Measurements from ENCODE around the gene MOB3A.

MOB3A gene

GRCh38 chr19:2021453-2022140 lies 74.5 kb downstream of the MOB3A start:
- peaks cover 7% of the 10 kb centered on the region for H3K9me3 ChIP-seq (ENCODE audit: severe bottlenecking)
- TF ChIP-seq, protein P1, sequence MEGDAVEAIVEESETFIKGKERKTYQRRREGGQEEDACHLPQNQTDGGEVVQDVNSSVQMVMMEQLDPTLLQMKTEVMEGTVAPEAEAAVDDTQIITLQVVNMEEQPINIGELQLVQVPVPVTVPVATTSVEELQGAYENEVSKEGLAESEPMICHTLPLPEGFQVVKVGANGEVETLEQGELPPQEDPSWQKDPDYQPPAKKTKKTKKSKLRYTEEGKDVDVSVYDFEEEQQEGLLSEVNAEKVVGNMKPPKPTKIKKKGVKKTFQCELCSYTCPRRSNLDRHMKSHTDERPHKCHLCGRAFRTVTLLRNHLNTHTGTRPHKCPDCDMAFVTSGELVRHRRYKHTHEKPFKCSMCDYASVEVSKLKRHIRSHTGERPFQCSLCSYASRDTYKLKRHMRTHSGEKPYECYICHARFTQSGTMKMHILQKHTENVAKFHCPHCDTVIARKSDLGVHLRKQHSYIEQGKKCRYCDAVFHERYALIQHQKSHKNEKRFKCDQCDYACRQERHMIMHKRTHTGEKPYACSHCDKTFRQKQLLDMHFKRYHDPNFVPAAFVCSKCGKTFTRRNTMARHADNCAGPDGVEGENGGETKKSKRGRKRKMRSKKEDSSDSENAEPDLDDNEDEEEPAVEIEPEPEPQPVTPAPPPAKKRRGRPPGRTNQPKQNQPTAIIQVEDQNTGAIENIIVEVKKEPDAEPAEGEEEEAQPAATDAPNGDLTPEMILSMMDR (IDR thresholded peaks at IDR 0.05; ENCODE audit: low read depth, low read length), result no peak
- no peak overlapping the region for H3K27ac ChIP-seq
- H3K4me3 ChIP-seq (ENCODE audit: low read depth, low read length), result no peak overlapping the region
- DNase-seq, result no peak
- no peaks in the 10 kb centered on the region for H3K27me3 ChIP-seq (ENCODE audit: insufficient read depth, low read depth, severe bottlenecking)
- no peaks in the 10 kb centered on the region for H3K36me3 ChIP-seq

All from WERI-Rb-1 (cell line).